Thoracic aorta (tissue), 2 donors: ENCODE results near the gene ADGRB3. TPM values are rescaled to one million over a fixed set of nuclear protein-coding genes. Genes with fewer than 3 reads are reported as not detected.

Experiments
- ATAC-seq: fragments of 150-250 bp; one replicate; pipeline ENCODE4 v1.8.0; 2017; ENCODE audit warnings: low read depth; ENCODE audit not compliant: insufficient number of reproducible peaks, low FRiP score
- DNase-seq: peaks from one replicate; pipeline ENCODE4 v3.0.0-alpha.2; 2020; ENCODE audit warnings: low spot score
- H3K27ac ChIP-seq, 2 donors: fragments of 200-600 bp; sonication (generic); 1 replicate in 1 of 2; 2 replicates in 1 of 2; pipeline ENCODE4 v1.5.1; 2016; ENCODE audit warnings: mild to moderate bottlenecking in 2 of 2, moderate library complexity in 2 of 2
- H3K27me3 ChIP-seq: fragments of 200-600 bp; sonication (generic); replicated peaks from 2 replicates; pipeline ENCODE4 v1.6.0; 2016; ENCODE audit warnings: mild to moderate bottlenecking; ENCODE audit not compliant: insufficient read depth
- H3K36me3 ChIP-seq: fragments of 200-600 bp; sonication (generic); one replicate; pipeline ENCODE4 v1.5.1; 2016
- H3K4me1 ChIP-seq, 2 donors: fragments of 200-600 bp; sonication (generic); 1 replicate in 1 of 2; 2 replicates in 1 of 2; pipeline versions ENCODE4 v1.5.1 to v1.6.0; 2016; ENCODE audit warnings: low read depth in 2 of 2, mild to moderate bottlenecking in 1 of 2; ENCODE audit not compliant: control insufficient read depth in 1 of 2
- H3K4me3 ChIP-seq: fragments of 200-600 bp; sonication (generic); 2 replicates; pipeline ENCODE4 v1.5.1; 2016; ENCODE audit warnings: mild to moderate bottlenecking
- H3K9me3 ChIP-seq: fragments of 200-600 bp; sonication (generic); 2 replicates; pipeline ENCODE4 v1.5.1; 2016
- total RNA-seq, 2 donors: library from RNA; depleted of rRNA; stranded (reverse); fragments of >200 nt; gene quantifications; one replicate each; pipeline versions ENCODE4 v1.1.0 to v1.2.3, GENCODE V29; 2016
- TF ChIP-seq, protein P1 (sequence below): fragments of 200-600 bp; sonication (generic); IDR thresholded peaks from one replicate; pipeline ENCODE4 v1.5.1; 2019; ENCODE audit warnings: antibody characterized with exemption

The ADGRB3 gene
- total RNA-seq, 2 donors from 2014 or later: 2.4 to 10.1 TPM

- Histone ChIP-seq H3K4me3 (no peak overlapping the region), H3K27me3 (no peaks in the 10 kb centered on the region), H3K27ac (no peak overlapping the region), H3K9me3 (no peaks in the 10 kb centered on the region), H3K4me1 (no peaks in the 10 kb centered on the region), H3K36me3 (no peaks in the 10 kb centered on the region)
- DNase-seq (no peak), ATAC-seq (no peak)
- TF ChIP-seq, protein P1, sequence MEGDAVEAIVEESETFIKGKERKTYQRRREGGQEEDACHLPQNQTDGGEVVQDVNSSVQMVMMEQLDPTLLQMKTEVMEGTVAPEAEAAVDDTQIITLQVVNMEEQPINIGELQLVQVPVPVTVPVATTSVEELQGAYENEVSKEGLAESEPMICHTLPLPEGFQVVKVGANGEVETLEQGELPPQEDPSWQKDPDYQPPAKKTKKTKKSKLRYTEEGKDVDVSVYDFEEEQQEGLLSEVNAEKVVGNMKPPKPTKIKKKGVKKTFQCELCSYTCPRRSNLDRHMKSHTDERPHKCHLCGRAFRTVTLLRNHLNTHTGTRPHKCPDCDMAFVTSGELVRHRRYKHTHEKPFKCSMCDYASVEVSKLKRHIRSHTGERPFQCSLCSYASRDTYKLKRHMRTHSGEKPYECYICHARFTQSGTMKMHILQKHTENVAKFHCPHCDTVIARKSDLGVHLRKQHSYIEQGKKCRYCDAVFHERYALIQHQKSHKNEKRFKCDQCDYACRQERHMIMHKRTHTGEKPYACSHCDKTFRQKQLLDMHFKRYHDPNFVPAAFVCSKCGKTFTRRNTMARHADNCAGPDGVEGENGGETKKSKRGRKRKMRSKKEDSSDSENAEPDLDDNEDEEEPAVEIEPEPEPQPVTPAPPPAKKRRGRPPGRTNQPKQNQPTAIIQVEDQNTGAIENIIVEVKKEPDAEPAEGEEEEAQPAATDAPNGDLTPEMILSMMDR: no peak
Observed at GRCh38 chr6:69044534-69044933, 409.5 kb downstream of the ADGRB3 start.

DNA sequence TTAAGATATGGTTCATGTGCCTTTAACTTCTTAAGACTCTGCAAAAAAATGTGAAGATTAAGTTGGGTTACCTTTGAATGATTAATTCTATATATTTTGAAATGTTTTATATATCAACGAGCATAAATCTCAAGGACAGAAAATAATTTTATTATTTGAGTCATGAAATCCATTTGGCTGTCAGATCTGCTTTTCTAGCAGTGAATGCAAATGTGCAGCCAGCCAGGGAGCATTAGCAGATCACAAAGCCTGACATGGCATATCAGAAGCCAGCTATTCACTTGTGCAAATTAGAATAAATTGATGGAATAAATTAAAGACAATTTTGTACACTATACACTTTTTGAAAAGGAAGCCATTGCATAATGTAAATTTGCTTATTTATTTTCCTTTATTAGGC, 424.3 kb downstream of the ADGRB3 start:
- Histone ChIP-seq H3K27ac (no peak overlapping the region), H3K36me3 (no peaks in the 10 kb centered on the region), H3K27me3 (no peaks in the 10 kb centered on the region), H3K9me3 (no peaks in the 10 kb centered on the region), H3K4me1 (no peaks in the 10 kb centered on the region), H3K4me3 (no peak overlapping the region)
- no peak for DNase-seq
- TF ChIP-seq, protein P1: no peak
- no peak for ATAC-seq

DNA sequence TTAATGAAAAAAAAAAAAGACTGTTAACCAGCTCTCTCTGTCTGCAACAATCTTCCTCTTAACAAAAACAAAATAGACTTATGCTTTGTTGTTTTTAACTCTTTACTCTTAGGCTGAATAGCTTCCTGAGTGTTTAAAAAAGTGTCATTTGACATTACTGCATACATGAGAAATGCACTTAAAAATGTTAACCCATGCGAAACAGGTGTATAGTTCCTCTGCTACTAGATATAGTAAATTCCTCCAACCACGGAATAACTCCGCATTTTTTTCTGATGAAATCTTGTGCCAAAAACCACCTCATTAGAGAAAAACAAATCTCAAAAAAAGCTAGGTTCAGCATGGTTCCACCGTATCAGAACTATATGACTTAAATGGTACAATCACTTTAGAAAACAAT, 426.0 kb downstream of the ADGRB3 start:
- Histone ChIP-seq H3K27ac (no peak overlapping the region), H3K36me3 (no peaks in the 10 kb centered on the region), H3K4me1 (no peaks in the 10 kb centered on the region), H3K4me3 (no peak overlapping the region), H3K27me3 (no peaks in the 10 kb centered on the region), H3K9me3 (no peaks in the 10 kb centered on the region)
- ATAC-seq (no peak), DNase-seq (no peak)
- TF ChIP-seq, protein P1: no peak

DNA sequence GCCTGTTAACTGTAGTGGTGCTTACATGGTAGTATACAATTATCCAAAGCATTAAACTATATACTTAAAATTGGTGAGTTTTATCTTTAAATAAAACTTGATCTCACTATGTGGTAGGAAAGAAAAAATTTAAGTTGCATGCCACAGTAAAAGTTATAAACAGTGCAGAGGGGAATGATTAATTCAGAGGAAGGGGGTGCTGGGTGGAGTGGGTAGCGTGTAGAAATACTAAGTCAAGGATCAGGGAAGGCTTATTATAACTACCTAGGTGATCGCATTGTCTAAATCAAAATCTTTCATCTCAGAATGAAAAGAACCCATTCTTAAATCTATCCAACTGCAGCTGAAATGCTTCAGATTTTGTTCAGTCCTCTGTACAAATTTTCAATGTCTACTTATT, 428.3 kb downstream of the ADGRB3 start:
- ATAC-seq (no peak), DNase-seq (no peak)
- TF ChIP-seq, protein P1: no peak
- Histone ChIP-seq H3K9me3 (no peaks in the 10 kb centered on the region), H3K4me1 (no peaks in the 10 kb centered on the region), H3K27me3 (no peaks in the 10 kb centered on the region), H3K4me3 (no peak overlapping the region), H3K27ac (no peak overlapping the region), H3K36me3 (no peaks in the 10 kb centered on the region)

DNA sequence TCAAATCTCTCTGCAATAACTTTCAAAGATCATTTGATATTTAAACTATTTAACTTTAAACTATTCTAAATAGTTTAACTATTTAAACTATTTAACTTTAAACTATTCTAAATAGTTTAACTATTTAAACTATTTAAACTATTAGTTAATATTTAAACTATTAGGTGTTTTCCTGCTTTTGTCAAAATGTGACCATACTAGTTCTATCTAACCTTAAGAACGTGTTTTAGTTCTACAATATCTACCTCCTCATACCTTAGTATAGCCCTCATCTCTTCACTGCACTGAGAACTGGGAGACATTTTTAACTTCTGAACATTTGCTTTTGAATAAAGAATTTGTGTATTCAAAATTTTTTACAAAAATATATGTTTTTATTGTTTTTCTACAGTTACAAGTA, 429.1 kb downstream of the ADGRB3 start:
- H3K4me1 ChIP-seq: no peaks in the 10 kb centered on the region
- DNase-seq: no peak
- TF ChIP-seq, protein P1: no peak
- H3K27ac ChIP-seq: no peak overlapping the region
- H3K27me3 ChIP-seq: no peaks in the 10 kb centered on the region
- no peak for ATAC-seq
- no peak overlapping the region for H3K4me3 ChIP-seq
- H3K36me3 ChIP-seq: no peaks in the 10 kb centered on the region
- H3K9me3 ChIP-seq: no peaks in the 10 kb centered on the region
